Measurements from ENCODE around the gene MACC1.

MACC1 gene

GRCh38 chr7:20249376-20249775 is 32.2 kb upstream of the MACC1 start:
- Histone ChIP-seq H3K9me3 (no peaks in the 10 kb centered on the region), H3K27ac (no peak overlapping the region), H3K27me3 (no peaks in the 10 kb centered on the region), H3K4me3 (ENCODE audit: low read depth in 1 of 2, low read length in 1 of 2) (no peak overlapping the region), H3K4me1 (ENCODE audit: control insufficient read depth in 1 of 2, insufficient read depth in 1 of 2, low read depth in 1 of 2, low read length in 1 of 2) (no peaks in the 10 kb centered on the region), H3K36me3 (no peaks in the 10 kb centered on the region)
- TF ChIP-seq, protein P1, sequence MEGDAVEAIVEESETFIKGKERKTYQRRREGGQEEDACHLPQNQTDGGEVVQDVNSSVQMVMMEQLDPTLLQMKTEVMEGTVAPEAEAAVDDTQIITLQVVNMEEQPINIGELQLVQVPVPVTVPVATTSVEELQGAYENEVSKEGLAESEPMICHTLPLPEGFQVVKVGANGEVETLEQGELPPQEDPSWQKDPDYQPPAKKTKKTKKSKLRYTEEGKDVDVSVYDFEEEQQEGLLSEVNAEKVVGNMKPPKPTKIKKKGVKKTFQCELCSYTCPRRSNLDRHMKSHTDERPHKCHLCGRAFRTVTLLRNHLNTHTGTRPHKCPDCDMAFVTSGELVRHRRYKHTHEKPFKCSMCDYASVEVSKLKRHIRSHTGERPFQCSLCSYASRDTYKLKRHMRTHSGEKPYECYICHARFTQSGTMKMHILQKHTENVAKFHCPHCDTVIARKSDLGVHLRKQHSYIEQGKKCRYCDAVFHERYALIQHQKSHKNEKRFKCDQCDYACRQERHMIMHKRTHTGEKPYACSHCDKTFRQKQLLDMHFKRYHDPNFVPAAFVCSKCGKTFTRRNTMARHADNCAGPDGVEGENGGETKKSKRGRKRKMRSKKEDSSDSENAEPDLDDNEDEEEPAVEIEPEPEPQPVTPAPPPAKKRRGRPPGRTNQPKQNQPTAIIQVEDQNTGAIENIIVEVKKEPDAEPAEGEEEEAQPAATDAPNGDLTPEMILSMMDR (IDR thresholded peaks at IDR 0.05): no peak

DNA sequence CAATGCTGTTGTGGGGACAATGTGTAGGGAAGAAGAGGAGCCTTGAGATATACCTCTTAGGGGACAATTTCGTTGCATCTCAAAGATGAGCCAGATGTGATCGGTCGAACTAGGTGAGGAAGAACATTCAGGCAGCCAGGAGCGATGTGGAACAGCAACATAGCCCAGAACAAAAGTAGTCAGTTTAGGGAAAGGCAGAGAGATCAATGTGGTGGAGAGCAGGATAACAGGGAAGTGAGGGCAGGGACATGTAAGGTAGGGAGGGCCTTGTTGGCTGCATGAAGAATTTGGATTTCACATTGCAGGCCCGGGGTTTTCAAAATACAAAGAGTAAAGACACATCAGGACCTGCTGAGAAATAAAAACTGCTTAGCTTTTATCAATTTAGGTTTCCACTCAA is 29.1 kb upstream of the MACC1 start:
- no peaks in the 10 kb centered on the region for H3K27me3 ChIP-seq
- TF ChIP-seq, protein P1 (IDR thresholded peaks at IDR 0.05): no peak
- no peaks in the 10 kb centered on the region for H3K36me3 ChIP-seq
- H3K4me1 ChIP-seq (ENCODE audit: control insufficient read depth in 1 of 2, insufficient read depth in 1 of 2, low read depth in 1 of 2, low read length in 1 of 2): no peaks in the 10 kb centered on the region
- no peak overlapping the region for H3K4me3 ChIP-seq (ENCODE audit: low read depth in 1 of 2, low read length in 1 of 2)
- H3K27ac ChIP-seq: no peak overlapping the region
- H3K9me3 ChIP-seq: no peaks in the 10 kb centered on the region

DNA sequence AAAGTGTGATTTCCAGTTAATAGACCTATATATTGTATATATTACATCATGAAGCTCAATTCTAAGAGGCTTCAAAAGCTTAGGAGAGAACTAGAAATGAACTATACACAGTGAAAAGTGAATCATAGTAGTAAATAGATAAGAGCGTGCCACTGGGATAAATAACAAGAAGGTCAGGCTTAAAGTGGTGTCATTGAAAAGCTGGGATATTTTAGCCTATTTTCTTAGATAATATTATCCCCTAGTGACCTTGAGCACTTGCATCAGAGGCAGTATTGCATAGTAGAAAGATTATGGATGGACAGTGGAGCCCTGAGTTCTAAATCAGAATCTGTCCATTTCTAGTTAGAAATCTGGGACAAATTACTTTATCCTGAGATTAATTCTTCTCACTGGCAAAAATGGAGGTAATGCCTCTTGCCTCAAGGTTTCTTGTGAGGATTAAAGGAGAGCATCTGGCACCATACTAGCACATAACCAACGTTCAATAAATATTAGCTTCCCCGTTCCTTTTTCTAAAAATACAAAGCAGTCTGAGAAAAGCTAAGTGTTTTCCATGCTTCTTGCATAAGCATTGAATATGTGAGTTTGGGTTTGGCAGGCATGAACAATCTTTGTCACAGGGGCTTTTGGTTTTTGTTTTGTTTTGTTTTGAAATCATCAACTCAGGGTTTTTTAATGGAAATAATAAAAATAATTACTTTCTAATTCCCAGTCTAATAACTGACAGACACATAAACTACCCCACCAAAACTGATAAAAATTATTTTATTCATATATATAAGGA is 27.3 kb upstream of the MACC1 start:
- Histone ChIP-seq H3K4me1 (ENCODE audit: control insufficient read depth in 1 of 2, insufficient read depth in 1 of 2, low read depth in 1 of 2, low read length in 1 of 2) (no peaks in the 10 kb centered on the region), H3K27me3 (no peaks in the 10 kb centered on the region), H3K27ac (no peak overlapping the region), H3K4me3 (ENCODE audit: low read depth in 1 of 2, low read length in 1 of 2) (no peak overlapping the region), H3K9me3 (no peaks in the 10 kb centered on the region), H3K36me3 (no peaks in the 10 kb centered on the region)
- TF ChIP-seq, protein P1 (IDR thresholded peaks at IDR 0.05): no peak

DNA sequence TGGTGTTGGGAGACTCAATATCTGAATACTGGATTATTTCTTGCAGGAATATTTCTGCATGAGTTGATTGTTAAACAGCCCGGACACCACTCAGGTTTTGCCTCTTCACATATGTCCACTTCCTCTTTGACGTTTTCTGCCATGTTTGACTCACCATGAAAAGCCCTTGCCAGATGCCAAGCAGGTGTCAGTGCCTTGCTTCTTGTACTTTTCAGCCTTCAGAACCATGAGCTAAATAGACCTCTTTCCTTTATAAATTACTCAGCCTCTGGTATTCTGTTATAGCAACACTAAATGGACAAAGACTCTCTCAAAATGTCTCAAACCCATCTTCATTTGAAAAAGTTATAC is 24.7 kb upstream of the MACC1 start:
- no peaks in the 10 kb centered on the region for H3K9me3 ChIP-seq
- no peak overlapping the region for H3K27ac ChIP-seq
- TF ChIP-seq, protein P1 (IDR thresholded peaks at IDR 0.05): no peak
- H3K4me3 ChIP-seq (ENCODE audit: low read depth in 1 of 2, low read length in 1 of 2): no peak overlapping the region
- no peaks in the 10 kb centered on the region for H3K36me3 ChIP-seq
- no peaks in the 10 kb centered on the region for H3K4me1 ChIP-seq (ENCODE audit: control insufficient read depth in 1 of 2, insufficient read depth in 1 of 2, low read depth in 1 of 2, low read length in 1 of 2)
- H3K27me3 ChIP-seq: no peaks in the 10 kb centered on the region

- Histone ChIP-seq H3K4me1 (ENCODE audit: control insufficient read depth in 1 of 2, insufficient read depth in 1 of 2, low read depth in 1 of 2, low read length in 1 of 2) (no peaks in the 10 kb centered on the region), H3K36me3 (no peaks in the 10 kb centered on the region), H3K4me3 (ENCODE audit: low read depth in 1 of 2, low read length in 1 of 2) (no peak overlapping the region), H3K27me3 (no peaks in the 10 kb centered on the region), H3K9me3 (no peaks in the 10 kb centered on the region), H3K27ac (no peak overlapping the region)
- TF ChIP-seq, protein P1 (IDR thresholded peaks at IDR 0.05): no peak
Measured at GRCh38 chr7:20241194-20241910, 24.2 kb upstream of the MACC1 start.
